ENCODE data around the gene FRG2B. TPM values are rescaled to one million over a fixed set of nuclear protein-coding genes. Genes with fewer than 3 reads are reported as not detected.
"Not testable (repeated sequence)": the region's sequence is repeated elsewhere in the genome, so short reads cannot be mapped to it uniquely, and the experiment has no call there.

FRG2B gene
- total RNA-seq, 1 donor from 2014 or later = not detected

DNA sequence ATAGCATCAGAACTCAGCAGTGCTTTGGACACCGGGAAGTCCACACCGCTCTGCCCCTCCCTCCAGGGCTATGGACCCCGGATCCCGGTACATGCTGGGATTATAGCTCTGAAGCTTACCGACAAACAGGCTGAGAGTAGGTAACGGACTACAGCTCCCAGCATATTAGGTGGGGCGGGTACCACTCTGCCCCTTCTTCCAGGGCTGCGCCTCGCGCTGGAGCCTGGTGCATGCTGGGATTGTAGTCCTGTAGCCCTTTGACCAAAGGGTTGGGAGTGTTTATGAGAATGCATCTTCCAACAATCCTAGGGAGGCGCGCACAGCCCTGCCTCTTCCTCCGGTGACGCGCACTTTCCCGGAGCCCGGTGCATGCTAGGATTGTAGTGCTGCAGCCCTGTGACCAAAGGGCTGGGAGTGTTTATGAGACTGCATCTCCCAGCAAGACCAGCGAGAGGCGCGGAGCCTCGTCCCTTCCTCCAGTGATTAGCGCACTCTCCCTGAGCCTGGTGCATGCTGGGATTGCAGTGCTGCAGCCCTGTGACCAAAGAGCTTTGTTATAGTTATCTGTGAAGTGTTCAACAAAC lies 22.4 kb upstream of the FRG2B start:
- H3K27me3 Mint-ChIP-seq (ENCODE audit: low read depth, unreplicated experiment); H3K4me1 Mint-ChIP-seq (ENCODE audit: low read depth, unreplicated experiment); H3K9me3 Mint-ChIP-seq (ENCODE audit: unreplicated experiment); H3K4me3 ChIP-seq (ENCODE audit: insufficient read depth, low read depth, low read length); H3K9me3 ChIP-seq (ENCODE audit: insufficient read depth, low read depth, low read length); H3K27ac ChIP-seq (ENCODE audit: low read depth, low read length); H3K4me3 Mint-ChIP-seq (ENCODE audit: unreplicated experiment); H2AFZ ChIP-seq (ENCODE audit: low read depth, low read length); H3K27ac Mint-ChIP-seq (ENCODE audit: unreplicated experiment); H3K36me3 ChIP-seq (ENCODE audit: insufficient read depth, low read length); H3K9ac ChIP-seq (ENCODE audit: low read length); H4K20me1 ChIP-seq (ENCODE audit: insufficient read depth, low read length); H3K4me2 ChIP-seq (ENCODE audit: low read length); H3K79me2 ChIP-seq (ENCODE audit: insufficient read depth, low read length); H3K36me3 Mint-ChIP-seq (ENCODE audit: low read depth, unreplicated experiment); H3K4me1 ChIP-seq (ENCODE audit: insufficient read depth, low read length); FAIRE-seq; DNase-seq (ENCODE audit: low read depth); H3K27me3 ChIP-seq (ENCODE audit: insufficient read depth, low read length): not testable (repeated sequence)

DNA sequence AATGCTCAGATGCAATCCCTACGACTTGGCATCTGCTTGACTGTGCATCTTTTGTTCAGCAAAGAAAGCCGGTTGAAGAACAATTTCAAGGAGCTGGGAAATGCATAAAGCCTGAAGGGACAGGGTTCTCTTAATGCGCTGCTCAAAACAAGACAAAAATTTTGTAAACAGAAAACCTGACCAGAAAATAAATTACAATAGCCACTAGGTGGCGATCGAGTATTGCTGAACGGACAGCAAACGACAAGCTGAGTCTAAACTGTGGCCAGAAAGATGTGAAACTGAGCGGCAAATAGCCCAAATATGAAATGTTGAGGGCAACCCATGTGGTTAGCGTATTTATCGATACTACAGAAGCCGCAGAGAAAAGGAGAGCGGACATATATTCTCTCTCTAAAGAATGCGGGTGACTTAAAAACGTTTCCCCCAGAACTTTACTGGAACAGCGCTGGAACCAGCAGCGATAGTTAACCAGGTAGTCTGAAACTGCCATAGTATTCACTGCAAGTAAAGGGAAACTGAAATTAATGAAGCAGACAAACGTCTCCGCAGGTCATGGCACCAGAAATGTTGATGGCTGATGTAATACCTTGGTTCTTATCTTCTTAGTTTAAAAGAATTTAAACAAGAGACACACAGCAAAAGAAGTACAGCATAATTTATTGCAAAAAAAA lies 20.6 kb upstream of the FRG2B start:
- H3K27me3 Mint-ChIP-seq (ENCODE audit: low read depth, unreplicated experiment); DNase-seq (ENCODE audit: low read depth); FAIRE-seq: not testable (repeated sequence)

DNA sequence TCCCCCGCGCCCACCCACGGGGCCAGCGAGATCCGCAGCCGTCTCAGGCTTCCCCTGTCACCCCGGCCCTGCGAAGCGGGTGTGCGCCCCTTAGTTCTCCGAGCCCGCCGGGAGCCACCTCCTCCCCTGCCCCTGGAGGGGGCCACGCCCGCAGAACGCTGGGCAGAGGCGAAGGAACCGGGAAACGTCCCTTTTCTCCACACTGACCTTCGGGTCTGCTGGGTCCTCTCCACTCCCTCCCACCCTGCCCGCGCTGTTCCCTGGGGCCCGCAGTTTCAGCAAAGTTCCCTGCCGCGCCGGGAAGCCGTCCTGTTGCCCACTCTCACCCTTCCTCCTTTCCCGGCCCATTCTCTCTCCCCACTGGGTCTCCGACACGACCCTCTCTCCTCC lies 11.2 kb upstream of the FRG2B start:
- not testable (repeated sequence) for H3K36me3 Mint-ChIP-seq (ENCODE audit: low read depth, unreplicated experiment); H3K27ac ChIP-seq (ENCODE audit: low read depth, low read length); H3K4me3 ChIP-seq (ENCODE audit: insufficient read depth, low read depth, low read length); H3K79me2 ChIP-seq (ENCODE audit: insufficient read depth, low read length); H3K4me1 Mint-ChIP-seq (ENCODE audit: low read depth, unreplicated experiment); DNase-seq (ENCODE audit: low read depth); H3K9me3 ChIP-seq (ENCODE audit: insufficient read depth, low read depth, low read length); H2AFZ ChIP-seq (ENCODE audit: low read depth, low read length); H3K9me3 Mint-ChIP-seq (ENCODE audit: unreplicated experiment); H3K36me3 ChIP-seq (ENCODE audit: insufficient read depth, low read length); H4K20me1 ChIP-seq (ENCODE audit: insufficient read depth, low read length); H3K9ac ChIP-seq (ENCODE audit: low read length); H3K27me3 Mint-ChIP-seq (ENCODE audit: low read depth, unreplicated experiment); H3K27me3 ChIP-seq (ENCODE audit: insufficient read depth, low read length); FAIRE-seq; H3K4me3 Mint-ChIP-seq (ENCODE audit: unreplicated experiment); H3K4me1 ChIP-seq (ENCODE audit: insufficient read depth, low read length); H3K27ac Mint-ChIP-seq (ENCODE audit: unreplicated experiment); H3K4me2 ChIP-seq (ENCODE audit: low read length)

More for the DNA sequence above, 20.6 kb upstream of the FRG2B start:
- H3K9me3 Mint-ChIP-seq (ENCODE audit: unreplicated experiment); H3K4me1 Mint-ChIP-seq (ENCODE audit: low read depth, unreplicated experiment); H3K27me3 ChIP-seq (ENCODE audit: insufficient read depth, low read length); H3K36me3 ChIP-seq (ENCODE audit: insufficient read depth, low read length); H3K4me2 ChIP-seq (ENCODE audit: low read length); H3K9ac ChIP-seq (ENCODE audit: low read length); H3K27ac ChIP-seq (ENCODE audit: low read depth, low read length); H3K4me3 ChIP-seq (ENCODE audit: insufficient read depth, low read depth, low read length); H3K79me2 ChIP-seq (ENCODE audit: insufficient read depth, low read length); H2AFZ ChIP-seq (ENCODE audit: low read depth, low read length); H3K4me3 Mint-ChIP-seq (ENCODE audit: unreplicated experiment); H3K27ac Mint-ChIP-seq (ENCODE audit: unreplicated experiment); H3K4me1 ChIP-seq (ENCODE audit: insufficient read depth, low read length); H4K20me1 ChIP-seq (ENCODE audit: insufficient read depth, low read length); H3K36me3 Mint-ChIP-seq (ENCODE audit: low read depth, unreplicated experiment); H3K9me3 ChIP-seq (ENCODE audit: insufficient read depth, low read depth, low read length): not testable (repeated sequence)

DNA sequence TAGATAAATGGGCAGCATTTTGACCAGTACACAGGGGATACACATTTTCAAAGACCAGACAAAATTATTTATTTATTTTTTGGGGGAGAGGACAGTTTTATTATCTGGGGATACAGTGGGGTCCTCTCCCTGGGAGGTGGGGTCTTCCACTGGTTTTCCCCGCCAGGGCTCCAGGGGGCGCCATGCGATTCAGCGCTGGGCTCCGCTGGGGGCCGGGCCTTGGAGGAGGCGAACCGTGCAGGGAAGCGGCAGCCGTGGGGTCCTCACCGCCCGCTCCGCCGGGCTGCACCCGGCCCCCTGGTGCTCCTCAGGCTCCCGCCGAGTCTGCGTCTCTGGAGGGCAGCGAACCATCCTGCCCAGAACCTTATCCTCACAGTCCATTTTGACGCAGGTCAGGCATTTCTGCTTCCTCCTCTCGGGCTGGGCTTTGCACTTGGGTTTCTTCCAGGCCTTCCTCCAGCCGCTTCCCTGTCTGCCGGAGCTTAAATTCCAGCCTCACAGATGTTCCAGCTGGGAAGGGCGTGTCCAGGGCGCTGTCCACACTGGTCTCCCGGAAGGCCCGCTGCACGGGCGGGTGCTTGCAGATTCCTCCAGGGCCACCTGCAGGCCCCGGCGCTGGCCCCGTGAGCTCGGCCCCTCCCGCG lies 10.7 kb upstream of the FRG2B start:
- not testable (repeated sequence) for H3K4me3 ChIP-seq (ENCODE audit: insufficient read depth, low read depth, low read length); H3K27me3 ChIP-seq (ENCODE audit: insufficient read depth, low read length); H3K4me1 ChIP-seq (ENCODE audit: insufficient read depth, low read length); H3K36me3 ChIP-seq (ENCODE audit: insufficient read depth, low read length); H4K20me1 ChIP-seq (ENCODE audit: insufficient read depth, low read length); H3K9me3 Mint-ChIP-seq (ENCODE audit: unreplicated experiment); H3K27ac ChIP-seq (ENCODE audit: low read depth, low read length); H2AFZ ChIP-seq (ENCODE audit: low read depth, low read length); H3K36me3 Mint-ChIP-seq (ENCODE audit: low read depth, unreplicated experiment); H3K4me3 Mint-ChIP-seq (ENCODE audit: unreplicated experiment); H3K27ac Mint-ChIP-seq (ENCODE audit: unreplicated experiment); H3K79me2 ChIP-seq (ENCODE audit: insufficient read depth, low read length); DNase-seq (ENCODE audit: low read depth); H3K9me3 ChIP-seq (ENCODE audit: insufficient read depth, low read depth, low read length); FAIRE-seq; H3K4me1 Mint-ChIP-seq (ENCODE audit: low read depth, unreplicated experiment); H3K9ac ChIP-seq (ENCODE audit: low read length); H3K27me3 Mint-ChIP-seq (ENCODE audit: low read depth, unreplicated experiment); H3K4me2 ChIP-seq (ENCODE audit: low read length)

DNA sequence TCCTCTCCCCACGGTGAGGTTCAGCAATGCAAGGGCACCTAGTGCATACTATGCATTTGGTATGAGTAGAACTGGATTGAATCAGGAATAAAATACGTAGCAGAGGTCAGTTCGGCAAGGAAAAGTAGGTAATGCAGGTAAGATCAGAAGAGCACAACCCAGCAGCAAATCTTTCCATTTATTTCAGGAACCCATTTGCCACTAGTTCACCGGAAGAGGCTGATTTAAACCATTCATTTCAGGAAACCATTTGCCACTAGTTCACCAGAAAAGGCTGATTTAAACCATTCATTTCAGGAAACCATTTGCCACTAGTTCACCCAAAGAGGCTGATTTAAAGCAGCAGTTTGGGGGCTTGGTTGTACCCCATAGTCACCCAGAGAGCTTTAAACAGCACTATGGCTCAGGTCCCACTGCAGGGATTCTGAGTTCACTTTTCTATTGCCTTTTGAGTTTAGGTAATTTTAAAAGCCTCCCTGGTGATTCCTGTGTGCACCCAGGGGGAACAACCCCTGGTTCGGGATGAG lies 4.2 kb upstream of the FRG2B start:
- not testable (repeated sequence) for FAIRE-seq

DNA sequence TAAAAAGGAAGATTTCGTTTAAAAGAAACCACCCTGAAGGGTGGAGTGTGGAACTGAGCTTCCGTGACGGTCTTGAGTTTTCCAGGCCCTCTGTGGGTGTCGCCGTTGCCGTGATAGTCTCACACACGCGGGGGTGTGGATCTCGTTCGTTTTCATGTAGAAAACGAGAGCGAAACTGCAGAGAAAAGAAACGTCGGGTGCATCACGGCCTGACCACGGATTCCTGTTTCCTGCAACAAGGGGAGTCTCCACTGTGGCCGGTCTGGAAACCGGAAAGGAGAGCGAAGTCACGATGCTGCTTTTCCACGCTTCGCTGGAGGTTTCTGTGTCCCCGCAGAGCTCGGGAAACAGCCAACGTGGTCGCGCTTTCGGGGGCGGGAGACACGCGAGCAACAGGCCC lies 4.1 kb downstream of the FRG2B start:
- not testable (repeated sequence) for H3K9me3 Mint-ChIP-seq (ENCODE audit: unreplicated experiment); H3K4me3 ChIP-seq (ENCODE audit: insufficient read depth, low read depth, low read length); H3K79me2 ChIP-seq (ENCODE audit: insufficient read depth, low read length); H3K27ac ChIP-seq (ENCODE audit: low read depth, low read length); H4K20me1 ChIP-seq (ENCODE audit: insufficient read depth, low read length); H3K36me3 ChIP-seq (ENCODE audit: insufficient read depth, low read length); H3K4me1 ChIP-seq (ENCODE audit: insufficient read depth, low read length); DNase-seq (ENCODE audit: low read depth); H3K9ac ChIP-seq (ENCODE audit: low read length); H3K27me3 ChIP-seq (ENCODE audit: insufficient read depth, low read length); H3K4me2 ChIP-seq (ENCODE audit: low read length); FAIRE-seq; H3K4me3 Mint-ChIP-seq (ENCODE audit: unreplicated experiment); H3K9me3 ChIP-seq (ENCODE audit: insufficient read depth, low read depth, low read length); H2AFZ ChIP-seq (ENCODE audit: low read depth, low read length); H3K4me1 Mint-ChIP-seq (ENCODE audit: low read depth, unreplicated experiment); H3K36me3 Mint-ChIP-seq (ENCODE audit: low read depth, unreplicated experiment); H3K27ac Mint-ChIP-seq (ENCODE audit: unreplicated experiment)
- peaks cover 27% of the 10 kb centered on the region for H3K27me3 Mint-ChIP-seq (ENCODE audit: low read depth, unreplicated experiment)

More for the DNA sequence above, 4.2 kb upstream of the FRG2B start:
- H3K9me3 ChIP-seq (ENCODE audit: insufficient read depth, low read depth, low read length); H3K4me3 ChIP-seq (ENCODE audit: insufficient read depth, low read depth, low read length); H3K9ac ChIP-seq (ENCODE audit: low read length); H3K27ac ChIP-seq (ENCODE audit: low read depth, low read length); H3K9me3 Mint-ChIP-seq (ENCODE audit: unreplicated experiment); H3K27me3 ChIP-seq (ENCODE audit: insufficient read depth, low read length); H3K4me1 Mint-ChIP-seq (ENCODE audit: low read depth, unreplicated experiment); H3K36me3 Mint-ChIP-seq (ENCODE audit: low read depth, unreplicated experiment); H2AFZ ChIP-seq (ENCODE audit: low read depth, low read length); H3K4me3 Mint-ChIP-seq (ENCODE audit: unreplicated experiment); H4K20me1 ChIP-seq (ENCODE audit: insufficient read depth, low read length); DNase-seq (ENCODE audit: low read depth); H3K4me2 ChIP-seq (ENCODE audit: low read length); H3K4me1 ChIP-seq (ENCODE audit: insufficient read depth, low read length); H3K79me2 ChIP-seq (ENCODE audit: insufficient read depth, low read length); H3K36me3 ChIP-seq (ENCODE audit: insufficient read depth, low read length); H3K27me3 Mint-ChIP-seq (ENCODE audit: low read depth, unreplicated experiment); H3K27ac Mint-ChIP-seq (ENCODE audit: unreplicated experiment): not testable (repeated sequence)

Data from astrocyte (in vitro differentiated cells and primary cell).